Sigmoid colon (tissue), 7 donors: ENCODE data around the gene CHID1. TPM values are rescaled to one million over a fixed set of nuclear protein-coding genes. Genes with fewer than 3 reads are reported as not detected.

ENCODE experiments used
- DNase-seq: peaks from one replicate; pipeline ENCODE4 v3.0.0-alpha.2; 2019
- H3K27ac ChIP-seq, 4 donors: fragments of 200-600 bp; sonication (generic); one replicate each; pipeline ENCODE4 v1.5.1; 2016 to 2019; ENCODE audit warnings: mild to moderate bottlenecking in 1 of 4
- H3K27me3 ChIP-seq, 3 donors: fragments of 200-600 bp; sonication (generic); one replicate each; pipeline ENCODE4 v1.5.1; 2019; ENCODE audit warnings: mild to moderate bottlenecking in 1 of 3
- H3K36me3 ChIP-seq, 4 donors: fragments of 200-600 bp; sonication (generic); one replicate each; pipeline ENCODE4 v1.5.1; 2016 to 2019
- H3K4me1 ChIP-seq, 4 donors: fragments of 200-600 bp; sonication (generic); one replicate each; pipeline ENCODE4 v1.5.1; 2017 to 2019
- H3K4me3 ChIP-seq, 4 donors: fragments of 200-600 bp; sonication (generic); one replicate each; pipeline ENCODE4 v1.5.1; 2017 to 2019; ENCODE audit warnings: mild to moderate bottlenecking in 2 of 4, moderate library complexity in 1 of 4
- H3K9me3 ChIP-seq, 4 donors: fragments of 200-600 bp in 3 of 4; sonication (generic) in 3 of 4; one replicate each; pipeline versions ENCODE4 v1.5.1 to v1.6.1; 2013 to 2019
- CTCF ChIP-seq, 4 experiments: fragments of 450-650 bp in 3 of 4; fragments of 200-600 bp in 1 of 4; IDR thresholded peaks; one replicate each; pipeline ENCODE4 v1.5.1; 2016 to 2019; ENCODE audit warnings: antibody characterized with exemption in 4 of 4, mild to moderate bottlenecking in 3 of 4, moderate library complexity in 2 of 4
- EP300 ChIP-seq, 4 donors: sonication (generic); formaldehyde crosslinking; IDR thresholded peaks; one replicate each; pipeline ENCODE4 v1.6.1; 2017; ENCODE audit warnings: antibody characterized with exemption in 4 of 4
- POLR2A ChIP-seq, 2 donors: fragments of 450-650 bp; IDR thresholded peaks; one replicate each; pipeline ENCODE4 v1.6.1; 2016; ENCODE audit warnings: antibody characterized with exemption in 2 of 2, mild to moderate bottlenecking in 2 of 2, moderate library complexity in 2 of 2
- POLR2AphosphoS5 ChIP-seq, 4 donors: sonication (generic); formaldehyde crosslinking; IDR thresholded peaks; one replicate each; pipeline ENCODE4 v1.6.1; 2017; ENCODE audit warnings: antibody characterized with exemption in 4 of 4
- WGBS, 2 donors: extraction: QIAGEN DNeasy Blood & Tissue Kit; methylation state at CpG; one replicate each; pipeline ENCODE4 v1.1.7; 2013; 5-methylcytosine and 5-hydroxymethylcytosine counted together
- intact Hi-C: fragments of 100-400 bp; cut with DNase I; formaldehyde crosslinking; loops from one replicate; pipeline ENCODE4 v1.15.1; 2023
- polyA plus RNA-seq, 3 donors: library from polyadenylated mRNA; stranded (reverse); fragments of 200-250 nt; gene quantifications; one replicate each; pipeline ENCODE4 v1.2.3, GENCODE V29; 2013
- total RNA-seq, 4 donors: library from RNA; depleted of rRNA; stranded (reverse); fragments of >200 nt; gene quantifications; one replicate each; pipeline ENCODE4 v1.1.0, GENCODE V29; 2016
- donor health status: healthy with polysubstance abuse.
- donor health status: Bipolar disorder and iron deficiency.
- donor health status: healthy.

Gene CHID1
- total and polyA plus RNA-seq, 7 donors = 16.9 to 52.3 (median 47.1) TPM

GRCh38 chr11:831118-831864, 79.3 kb downstream of the CHID1 start:
- 62 to 70% methylated on average over 31 of the region's 31 CpGs for WGBS, 2 donors
- no peaks in the 10 kb centered on the region for H3K9me3 ChIP-seq
- peak overlapping the region in 1 of 4 donors; percentile 48 for H3K4me3 ChIP-seq
- peaks cover 38 to 62% (median 56%) of the 10 kb centered on the region in 3 donors for H3K27me3 ChIP-seq
- H3K36me3 ChIP-seq = peaks cover 0 to 6% (median 5%) of the 10 kb centered on the region in 4 donors
- intact Hi-C loops = no loop called here
- no peak overlapping the region for H3K27ac ChIP-seq
- DNase-seq = no peak
- H3K4me1 ChIP-seq = peaks cover 0 to 86% (median 71%) of the 10 kb centered on the region in 4 donors
- no peak for TF ChIP-seq POLR2AphosphoS5 (IDR thresholded peaks at IDR 0.05)

- WGBS, 2 donors = 3 to 25% methylated on average over 78 of the region's 78 CpGs
- H3K27ac ChIP-seq = peak overlapping the region in 2 of 4 donors; percentile 37 to 71
- H3K27me3 ChIP-seq = peaks cover 43 to 70% (median 64%) of the 10 kb centered on the region in 3 donors
Observed at GRCh38 chr11:830295-831117, 80.1 kb downstream of the CHID1 start.

GRCh38 chr11:829847-830294, 80.7 kb downstream of the CHID1 start:
- Histone ChIP-seq H3K4me3 (peak overlapping the region in 3 of 4 donors; percentile 28 to 48 (median 36)), H3K4me1 (peaks cover 0 to 78% (median 63%) of the 10 kb centered on the region in 4 donors), H3K9me3 (no peaks in the 10 kb centered on the region), H3K27ac (peak overlapping the region; percentile 2 to 71 (median 24)), H3K36me3 (peaks cover 8 to 11% (median 9%) of the 10 kb centered on the region in 4 donors), H3K27me3 (peaks cover 44 to 76% (median 71%) of the 10 kb centered on the region in 3 donors)
- DNase-seq = no peak
- intact Hi-C loops = no loop called here
- 9 to 21% methylated on average over 39 of the region's 39 CpGs for WGBS, 2 donors
- TF ChIP-seq POLR2AphosphoS5 (IDR thresholded peaks at IDR 0.05) (peak in 1 of 4 donors; percentile 11), CTCF (IDR thresholded peaks at IDR 0.05) (no peak), EP300 (IDR thresholded peaks at IDR 0.05) (no peak), POLR2A (IDR thresholded peaks at IDR 0.05) (no peak)

More at GRCh38 chr11:830295-831117, 80.1 kb downstream of the CHID1 start:
- Histone ChIP-seq H3K9me3 (no peaks in the 10 kb centered on the region), H3K36me3 (peaks cover 2 to 4% (median 2%) of the 10 kb centered on the region in 4 donors), H3K4me1 (peaks cover 0 to 83% (median 69%) of the 10 kb centered on the region in 4 donors), H3K4me3 (peak overlapping the region in 2 of 4 donors; percentile 36 to 48)
- TF ChIP-seq POLR2AphosphoS5 (IDR thresholded peaks at IDR 0.05) = peak in 1 of 4 donors; percentile 54
- no peak for TF ChIP-seq CTCF (IDR thresholded peaks at IDR 0.05)
- no peak for DNase-seq
- intact Hi-C loops = no loop called here

GRCh38 chr11:829176-829846, 81.3 kb downstream of the CHID1 start:
- Histone ChIP-seq H3K27me3 (peaks cover 44 to 82% (median 76%) of the 10 kb centered on the region in 3 donors), H3K9me3 (no peaks in the 10 kb centered on the region), H3K27ac (peak overlapping the region; percentile 2 to 71 (median 24)), H3K4me3 (peak overlapping the region in 3 of 4 donors; percentile 28 to 48 (median 36)), H3K36me3 (peaks cover 14 to 16% (median 14%) of the 10 kb centered on the region in 4 donors), H3K4me1 (peaks cover 0 to 72% (median 57%) of the 10 kb centered on the region in 4 donors)
- no peak for TF ChIP-seq EP300 (IDR thresholded peaks at IDR 0.05)
- TF ChIP-seq CTCF (IDR thresholded peaks at IDR 0.05) = no peak
- peak in 2 of 4 donors; percentile 11 to 16 for TF ChIP-seq POLR2AphosphoS5 (IDR thresholded peaks at IDR 0.05)
- DNase-seq = no peak
- WGBS, 2 donors = 28 to 43% methylated on average over 40 of the region's 40 CpGs
- intact Hi-C loops = no loop called here
